Stimulated activated naive B cell treated with anti-CD40 and anti-IgM and Interleukin-4, amounts not matched to agents 10 μg/mL and 1 μg/mL and 100 μg/mL, for 72 hours (primary cell): ENCODE data around the gene DEFB114.
"Not testable (repeated sequence)": the region's sequence is repeated elsewhere in the genome, so short reads cannot be mapped to it uniquely, and the experiment has no call there.

Source experiments
- ATAC-seq, 2 donors: fragments of 150-1000 bp; cut with Tn5 transposase; replicated peaks; 2 replicates each; pipeline ENCODE4 v1.10.0; 2021; ENCODE audit warnings: moderate library complexity in 1 of 2
- DNase-seq: peaks from one replicate; pipeline ENCODE4 v3.0.0; 2021
- H3K27ac Mint-ChIP-seq: one replicate; pipeline ENCODE4 v1.8.0; 2022; ENCODE audit warnings: mild to moderate bottlenecking, mixed read lengths
- H3K27me3 Mint-ChIP-seq, 2 donors: one replicate each; pipeline ENCODE4 v1.8.0; 2022; ENCODE audit warnings: mixed read lengths in 2 of 2
- H3K36me3 Mint-ChIP-seq, 2 donors: one replicate each; pipeline ENCODE4 v1.8.0; 2022; ENCODE audit warnings: mixed read lengths in 2 of 2, mild to moderate bottlenecking in 1 of 2
- H3K4me1 Mint-ChIP-seq, 2 donors: one replicate each; pipeline ENCODE4 v1.8.0; 2022; ENCODE audit warnings: mixed read lengths in 2 of 2, mild to moderate bottlenecking in 1 of 2
- H3K4me3 Mint-ChIP-seq, 2 donors: one replicate each; pipeline ENCODE4 v1.8.0; 2022; ENCODE audit warnings: mild to moderate bottlenecking in 2 of 2, mixed read lengths in 2 of 2, moderate library complexity in 1 of 2
- H3K9me3 Mint-ChIP-seq, 2 donors: one replicate each; pipeline ENCODE4 v1.8.0; 2022; ENCODE audit warnings: mixed read lengths in 2 of 2, mild to moderate bottlenecking in 1 of 2

Gene DEFB114

GRCh38 chr6:49955847-49956246 lies 8.1 kb downstream of the DEFB114 start:
- H3K36me3 Mint-ChIP-seq: no peaks in the 10 kb centered on the region
- H3K27me3 Mint-ChIP-seq: no peaks in the 10 kb centered on the region

DNA sequence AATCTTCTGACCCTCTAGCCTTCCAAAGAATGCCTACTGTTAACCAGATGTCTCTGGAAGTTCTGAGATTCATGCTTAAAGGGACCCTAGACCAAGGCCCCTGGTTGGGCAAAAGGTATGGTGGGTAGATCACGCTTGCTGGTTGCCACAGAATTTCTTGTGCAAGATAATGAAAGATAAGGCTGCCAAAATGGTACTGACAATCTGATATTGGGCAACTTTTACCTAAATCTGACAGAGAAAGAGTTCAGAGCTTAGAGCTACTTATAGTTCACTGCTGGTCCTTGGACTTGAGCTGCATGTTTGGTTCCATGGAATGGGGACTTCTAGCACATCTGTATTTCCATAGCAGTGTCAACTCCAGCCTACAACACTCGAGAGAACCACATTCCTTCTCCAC lies 12.0 kb downstream of the DEFB114 start:
- DNase-seq: no peak
- Mint-ChIP-seq H3K27me3 (no peaks in the 10 kb centered on the region), H3K36me3 (no peaks in the 10 kb centered on the region), H3K27ac (no peak overlapping the region), H3K4me3 (no peak overlapping the region), H3K4me1 (no peaks in the 10 kb centered on the region), H3K9me3 (no peaks in the 10 kb centered on the region)
- no peak for ATAC-seq

More at GRCh38 chr6:49955847-49956246, 8.1 kb downstream of the DEFB114 start:
- Mint-ChIP-seq H3K4me1 (no peaks in the 10 kb centered on the region), H3K9me3 (peaks cover 0 to 5% of the 10 kb centered on the region in 2 donors), H3K27ac (no peak overlapping the region), H3K4me3 (no peak overlapping the region)
- DNase-seq: no peak
- no peak for ATAC-seq

DNA sequence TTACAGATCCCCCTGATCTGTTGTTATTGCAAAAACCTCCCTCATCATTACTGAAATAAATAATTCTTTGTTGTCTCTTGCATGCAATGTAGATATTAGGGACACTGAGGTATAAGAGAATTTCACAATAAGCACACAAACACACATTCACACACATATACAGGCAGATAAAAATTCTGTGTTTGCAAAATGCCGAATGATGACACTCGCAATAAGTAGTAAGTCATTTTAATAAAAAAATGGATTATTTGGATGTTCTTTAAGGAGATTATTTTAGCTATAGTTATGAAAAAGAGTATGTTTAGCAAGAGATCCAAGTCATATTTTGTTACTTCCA lies 13.6 kb downstream of the DEFB114 start:
- no peak overlapping the region for H3K4me3 Mint-ChIP-seq
- H3K27me3 Mint-ChIP-seq: no peaks in the 10 kb centered on the region
- ATAC-seq: no peak
- H3K36me3 Mint-ChIP-seq: no peaks in the 10 kb centered on the region
- H3K9me3 Mint-ChIP-seq: no peaks in the 10 kb centered on the region
- H3K27ac Mint-ChIP-seq: no peak overlapping the region
- H3K4me1 Mint-ChIP-seq: no peaks in the 10 kb centered on the region
- no peak for DNase-seq

DNA sequence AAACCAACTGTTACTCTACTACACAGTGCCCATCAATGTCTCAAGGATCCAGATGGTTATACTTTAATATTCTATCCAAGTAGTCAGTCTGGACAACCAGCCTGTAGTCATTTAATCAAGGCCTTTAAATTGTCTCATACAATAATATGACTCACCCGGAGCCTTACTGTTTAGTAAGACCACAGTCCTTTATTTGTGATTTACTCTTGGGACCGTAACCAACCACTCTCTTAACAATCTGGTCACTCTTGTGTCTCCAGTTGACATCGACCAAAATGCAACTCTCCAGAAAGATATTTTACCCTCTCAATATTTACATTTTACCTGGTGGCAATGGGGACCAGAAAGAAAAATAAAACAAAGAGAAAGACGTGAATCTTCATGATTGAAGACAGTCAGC lies 14.9 kb downstream of the DEFB114 start:
- H3K27ac Mint-ChIP-seq: no peak overlapping the region
- no peak for ATAC-seq
- H3K27me3 Mint-ChIP-seq: no peaks in the 10 kb centered on the region
- peaks cover 2 to 7% of the 10 kb centered on the region in 2 donors for H3K9me3 Mint-ChIP-seq
- H3K4me3 Mint-ChIP-seq: no peak overlapping the region
- DNase-seq: no peak
- no peaks in the 10 kb centered on the region for H3K4me1 Mint-ChIP-seq
- H3K36me3 Mint-ChIP-seq: no peaks in the 10 kb centered on the region

GRCh38 chr6:49946835-49947234 lies 17.1 kb downstream of the DEFB114 start:
- Mint-ChIP-seq H3K27me3 (no peaks in the 10 kb centered on the region), H3K4me3 (no peak overlapping the region), H3K27ac (no peak overlapping the region), H3K36me3 (no peaks in the 10 kb centered on the region), H3K4me1 (no peaks in the 10 kb centered on the region), H3K9me3 (peaks cover 2 to 9% of the 10 kb centered on the region in 2 donors)
- no peak for DNase-seq
- no peak for ATAC-seq

DNA sequence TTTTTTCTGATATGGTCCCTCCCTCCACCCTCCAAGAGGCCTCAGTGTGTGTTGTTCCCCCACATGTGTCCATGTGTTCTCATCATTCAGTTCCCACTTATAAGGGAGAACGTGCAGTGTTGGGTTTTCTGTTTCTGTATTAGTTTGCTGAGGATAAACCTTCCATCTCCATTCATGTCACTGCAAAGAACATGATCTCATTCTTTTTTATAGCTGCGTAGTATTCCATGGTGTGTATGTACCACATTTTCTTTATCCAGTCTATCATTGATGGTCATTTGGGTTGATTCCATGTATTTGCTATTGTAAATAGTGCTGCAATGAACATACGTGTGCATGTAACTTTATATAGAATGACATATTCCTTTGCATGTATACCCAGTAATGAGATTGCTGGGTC lies 19.9 kb downstream of the DEFB114 start:
- not testable (repeated sequence) for H3K9me3 Mint-ChIP-seq, H3K4me3 Mint-ChIP-seq, DNase-seq, H3K27ac Mint-ChIP-seq, H3K27me3 Mint-ChIP-seq, H3K36me3 Mint-ChIP-seq, ATAC-seq, H3K4me1 Mint-ChIP-seq

GRCh38 chr6:49939993-49940498 lies 23.9 kb downstream of the DEFB114 start:
- ATAC-seq: no peak
- Mint-ChIP-seq H3K27me3 (no peaks in the 10 kb centered on the region), H3K27ac (no peak overlapping the region), H3K4me3 (no peak overlapping the region), H3K36me3 (no peaks in the 10 kb centered on the region), H3K9me3 (peaks cover 2 to 9% of the 10 kb centered on the region in 2 donors), H3K4me1 (no peaks in the 10 kb centered on the region)
- DNase-seq: no peak

- Mint-ChIP-seq H3K27ac (no peak overlapping the region), H3K27me3 (no peaks in the 10 kb centered on the region), H3K4me3 (no peak overlapping the region), H3K9me3 (no peaks in the 10 kb centered on the region), H3K4me1 (no peaks in the 10 kb centered on the region), H3K36me3 (no peaks in the 10 kb centered on the region)
- ATAC-seq: no peak
- DNase-seq: no peak
Observed at GRCh38 chr6:49937811-49938210, 26.2 kb downstream of the DEFB114 start.

DNA sequence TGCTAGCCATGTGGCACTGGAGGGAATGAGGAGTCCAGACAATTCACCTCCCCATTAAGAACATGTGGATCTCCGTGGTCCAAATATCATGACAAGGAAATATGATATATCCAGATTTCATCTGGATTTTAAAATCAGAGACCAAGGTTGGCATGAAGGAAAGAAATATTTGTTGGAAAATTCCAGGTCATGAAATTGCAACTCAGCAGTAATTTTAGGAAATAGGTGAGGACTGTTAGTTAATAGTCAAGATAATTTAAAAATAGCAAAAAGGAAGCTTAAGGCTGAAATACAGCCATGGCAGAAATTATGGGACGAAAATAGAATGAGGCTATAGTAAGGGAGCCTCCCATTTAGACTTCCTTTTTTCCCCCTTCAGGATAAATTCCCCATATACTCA lies 26.9 kb downstream of the DEFB114 start:
- Mint-ChIP-seq H3K4me3 (no peak overlapping the region), H3K27ac (no peak overlapping the region), H3K4me1 (no peaks in the 10 kb centered on the region), H3K27me3 (no peaks in the 10 kb centered on the region), H3K9me3 (no peaks in the 10 kb centered on the region), H3K36me3 (no peaks in the 10 kb centered on the region)
- no peak for ATAC-seq
- no peak for DNase-seq

GRCh38 chr6:49935387-49935786 lies 28.6 kb downstream of the DEFB114 start:
- no peak overlapping the region for H3K27ac Mint-ChIP-seq
- no peaks in the 10 kb centered on the region for H3K9me3 Mint-ChIP-seq

GRCh38 chr6:49934770-49935169 lies 29.2 kb downstream of the DEFB114 start:
- Mint-ChIP-seq H3K9me3 (no peaks in the 10 kb centered on the region), H3K4me3 (no peak overlapping the region), H3K36me3 (no peaks in the 10 kb centered on the region), H3K27me3 (no peaks in the 10 kb centered on the region), H3K27ac (no peak overlapping the region), H3K4me1 (no peaks in the 10 kb centered on the region)
- ATAC-seq: no peak
- no peak for DNase-seq

More at GRCh38 chr6:49935387-49935786, 28.6 kb downstream of the DEFB114 start:
- no peaks in the 10 kb centered on the region for H3K27me3 Mint-ChIP-seq
- DNase-seq (no peak), ATAC-seq (no peak)
- H3K4me1 Mint-ChIP-seq: no peaks in the 10 kb centered on the region
- no peaks in the 10 kb centered on the region for H3K36me3 Mint-ChIP-seq
- H3K4me3 Mint-ChIP-seq: no peak overlapping the region

DNA sequence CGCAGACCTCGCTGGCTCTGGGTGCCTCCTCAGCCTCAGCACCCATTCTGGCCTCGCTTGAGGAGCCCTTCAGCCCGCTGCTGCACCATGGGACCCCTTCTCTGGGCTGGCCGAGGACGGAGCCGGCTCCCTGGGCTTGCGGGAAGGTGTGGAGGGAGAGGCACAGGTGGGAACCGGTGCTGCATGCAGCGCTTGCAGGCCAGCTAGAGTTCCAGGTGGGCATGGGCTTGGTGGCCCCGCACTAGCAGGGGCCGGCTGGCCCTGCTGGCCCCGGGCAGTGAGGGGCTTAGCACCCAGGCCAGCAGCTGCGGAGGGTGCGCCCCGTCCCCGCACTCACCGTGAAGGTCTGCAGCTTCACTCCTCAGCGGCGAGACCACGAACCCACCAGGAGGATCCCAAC lies 30.4 kb downstream of the DEFB114 start:
- ATAC-seq (no peak), DNase-seq (no peak)
- H3K4me1 Mint-ChIP-seq: no peaks in the 10 kb centered on the region
- H3K27me3 Mint-ChIP-seq: no peaks in the 10 kb centered on the region
- H3K27ac Mint-ChIP-seq: no peak overlapping the region
- H3K4me3 Mint-ChIP-seq: no peak overlapping the region
- no peaks in the 10 kb centered on the region for H3K9me3 Mint-ChIP-seq
- H3K36me3 Mint-ChIP-seq: no peaks in the 10 kb centered on the region

- ATAC-seq (no peak), DNase-seq (no peak)
- no peak overlapping the region for H3K4me3 Mint-ChIP-seq
- H3K36me3 Mint-ChIP-seq: no peaks in the 10 kb centered on the region
- no peaks in the 10 kb centered on the region for H3K9me3 Mint-ChIP-seq
- no peak overlapping the region for H3K27ac Mint-ChIP-seq
- H3K27me3 Mint-ChIP-seq: no peaks in the 10 kb centered on the region
- no peaks in the 10 kb centered on the region for H3K4me1 Mint-ChIP-seq
Observed at GRCh38 chr6:49929340-49929739, 34.6 kb downstream of the DEFB114 start.

- H3K36me3 Mint-ChIP-seq: no peaks in the 10 kb centered on the region
- no peak overlapping the region for H3K4me3 Mint-ChIP-seq
- H3K4me1 Mint-ChIP-seq: no peaks in the 10 kb centered on the region
- DNase-seq: no peak
- H3K9me3 Mint-ChIP-seq: no peaks in the 10 kb centered on the region
- H3K27ac Mint-ChIP-seq: no peak overlapping the region
- no peak for ATAC-seq
- no peaks in the 10 kb centered on the region for H3K27me3 Mint-ChIP-seq
Observed at GRCh38 chr6:49923826-49924225, 40.1 kb downstream of the DEFB114 start.

- H3K27me3 Mint-ChIP-seq: no peaks in the 10 kb centered on the region
- H3K4me3 Mint-ChIP-seq: no peak overlapping the region
- no peak overlapping the region for H3K27ac Mint-ChIP-seq
- H3K4me1 Mint-ChIP-seq: no peaks in the 10 kb centered on the region
- DNase-seq (no peak), ATAC-seq (no peak)
- no peaks in the 10 kb centered on the region for H3K9me3 Mint-ChIP-seq
- H3K36me3 Mint-ChIP-seq: no peaks in the 10 kb centered on the region
Observed at GRCh38 chr6:49919935-49920644, 43.9 kb downstream of the DEFB114 start.

DNA sequence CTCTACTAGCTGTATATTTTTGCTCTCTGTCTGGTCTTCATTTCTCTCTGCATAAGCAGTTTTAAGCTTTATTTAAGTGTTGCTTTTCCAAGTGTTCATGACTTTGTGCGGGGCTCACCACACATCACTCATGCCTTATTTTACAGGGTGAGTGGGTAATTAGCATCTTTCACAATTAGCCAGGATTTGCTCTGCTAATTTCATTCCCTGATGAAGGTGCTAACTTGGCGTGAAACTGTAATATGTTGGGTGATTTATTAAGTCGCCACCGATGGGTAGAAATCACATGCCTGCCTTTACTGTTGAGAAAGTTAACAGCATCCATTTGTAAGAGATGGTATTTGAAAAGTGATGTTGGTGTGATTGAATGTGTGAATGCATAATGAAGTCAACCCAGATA lies 44.7 kb downstream of the DEFB114 start:
- DNase-seq (no peak), ATAC-seq (no peak)
- Mint-ChIP-seq H3K36me3 (no peaks in the 10 kb centered on the region), H3K9me3 (no peaks in the 10 kb centered on the region), H3K27ac (no peak overlapping the region), H3K4me3 (no peak overlapping the region), H3K4me1 (no peaks in the 10 kb centered on the region), H3K27me3 (no peaks in the 10 kb centered on the region)
